ENCODE results near the gene SGIP1. TPM values are rescaled to one million over a fixed set of nuclear protein-coding genes. Genes with fewer than 3 reads are reported as not detected.

Gene SGIP1
- total RNA-seq, 2 donors from 2014 or later, result 0.07 TPM; not detected in 1

Other genes with a start within 250 kb of the SGIP1 start
- not detected for gene DYNLT5, start 218.3 kb downstream of the SGIP1 start, total RNA-seq

All from T-helper 17 cell (primary cell).